H9 (cell line): ENCODE data around the gene KIAA0930. TPM values are rescaled to one million over a fixed set of nuclear protein-coding genes. Genes with fewer than 3 reads are reported as not detected.

ENCODE experiments used
- DNase-seq: peaks from one replicate; pipeline ENCODE4 v3.0.0-alpha.2; 2017
- H2AFZ ChIP-seq: one replicate; pipeline ENCODE4 v1.6.1; 2013; ENCODE audit warnings: mild to moderate bottlenecking, low read length, control low read depth, moderate library complexity
- H2AK5ac ChIP-seq: 2 replicates; pipeline ENCODE4 v1.6.1; 2013; ENCODE audit warnings: low read length, control low read depth, mixed read lengths; ENCODE audit not compliant: insufficient read length
- H2BK120ac ChIP-seq: one replicate; pipeline ENCODE4 v1.6.1; 2013; ENCODE audit warnings: low read depth, mild to moderate bottlenecking, low read length, control low read depth, inconsistent platforms; ENCODE audit not compliant: poor library complexity, severe bottlenecking
- H2BK12ac ChIP-seq: 2 replicates; pipeline ENCODE4 v1.6.1; 2013; ENCODE audit warnings: low read length, control low read depth, mixed read lengths, low read depth; ENCODE audit not compliant: insufficient read length
- H2BK15ac ChIP-seq: 2 replicates; pipeline ENCODE4 v1.6.1; 2013; ENCODE audit warnings: low read depth, low read length, control low read depth
- H2BK20ac ChIP-seq: one replicate; pipeline ENCODE4 v1.6.1; 2013; ENCODE audit warnings: low read depth, mild to moderate bottlenecking, low read length, control low read depth, inconsistent platforms; ENCODE audit not compliant: poor library complexity, severe bottlenecking
- H2BK5ac ChIP-seq: 2 replicates; pipeline ENCODE4 v1.6.1; 2013; ENCODE audit warnings: low read length, control low read depth, mixed read lengths; ENCODE audit not compliant: insufficient read length
- H3K14ac ChIP-seq: 2 replicates; pipeline ENCODE4 v1.6.1; 2013; ENCODE audit warnings: low read length, control low read depth; ENCODE audit not compliant: insufficient read depth
- H3K18ac ChIP-seq: 2 replicates; pipeline ENCODE4 v1.6.1; 2013; ENCODE audit warnings: low read depth, mild to moderate bottlenecking, mixed read lengths, low read length, control low read depth; ENCODE audit not compliant: insufficient read length
- H3K23ac ChIP-seq: 2 replicates; pipeline ENCODE4 v1.6.1; 2013; ENCODE audit warnings: low read length, control low read depth, mixed read lengths, low read depth; ENCODE audit not compliant: insufficient read length
- H3K23me2 ChIP-seq: 2 replicates; pipeline ENCODE4 v1.6.1; 2013; ENCODE audit warnings: low read depth, mild to moderate bottlenecking, mixed read lengths, low read length, control low read depth; ENCODE audit not compliant: insufficient read length, poor library complexity, severe bottlenecking
- H3K27ac ChIP-seq: 2 replicates; pipeline ENCODE4 v1.5.1; 2013; ENCODE audit warnings: low read length, control low read depth, mixed read lengths, low read depth; ENCODE audit not compliant: insufficient read length
- H3K27me3 ChIP-seq: 2 replicates; pipeline ENCODE4 v1.6.1; 2013; ENCODE audit warnings: low read length, control low read depth, inconsistent platforms; ENCODE audit not compliant: insufficient read depth
- H3K4ac ChIP-seq: 2 replicates; pipeline ENCODE4 v1.6.1; 2013; ENCODE audit warnings: low read depth, mild to moderate bottlenecking, control low read depth, inconsistent platforms, low read length, moderate library complexity
- H3K4me1 ChIP-seq: 2 replicates; pipeline ENCODE4 v1.6.1; 2013; ENCODE audit warnings: low read length, control low read depth, inconsistent platforms; ENCODE audit not compliant: insufficient read depth
- H3K4me2 ChIP-seq: 2 replicates; pipeline ENCODE4 v1.6.1; 2013; ENCODE audit warnings: low read length, control low read depth, mixed read lengths; ENCODE audit not compliant: insufficient read length, insufficient read depth
- H3K56ac ChIP-seq: 2 replicates; pipeline ENCODE4 v1.6.1; 2013; ENCODE audit warnings: low read depth, mild to moderate bottlenecking, mixed read lengths, low read length, control low read depth; ENCODE audit not compliant: insufficient read length
- H3K79me1 ChIP-seq: 2 replicates; pipeline ENCODE4 v1.6.1; 2013; ENCODE audit warnings: low read depth, mild to moderate bottlenecking, moderate library complexity, low read length, control low read depth, inconsistent platforms; ENCODE audit not compliant: insufficient read depth, poor library complexity, severe bottlenecking
- H3K79me2 ChIP-seq: 2 replicates; pipeline ENCODE4 v1.6.1; 2013; ENCODE audit warnings: low read length, control low read depth, inconsistent platforms; ENCODE audit not compliant: insufficient read depth
- H3K9ac ChIP-seq: 2 replicates; pipeline ENCODE4 v1.6.1; 2013; ENCODE audit warnings: low read length, control low read depth, mixed read lengths; ENCODE audit not compliant: insufficient read length; ENCODE audit errors: extremely low read depth
- H3K9me3 ChIP-seq: one replicate; pipeline ENCODE4 v1.6.1; 2013; ENCODE audit warnings: low read depth, low read length, inconsistent platforms; ENCODE audit not compliant: control insufficient read depth
- H3T11ph ChIP-seq: one replicate; pipeline ENCODE4 v1.6.1; 2013; ENCODE audit warnings: mild to moderate bottlenecking, low read length, control low read depth, inconsistent platforms
- H4K20me1 ChIP-seq: one replicate; pipeline ENCODE4 v1.6.1; 2013; ENCODE audit not compliant: control insufficient read depth, insufficient read length, insufficient read depth
- H4K5ac ChIP-seq: 2 replicates; pipeline ENCODE4 v1.6.1; 2013; ENCODE audit warnings: low read depth, mild to moderate bottlenecking, mixed read lengths, low read length, control low read depth; ENCODE audit not compliant: insufficient read length
- H4K8ac ChIP-seq: replicated peaks from 2 replicates; pipeline ENCODE4 v1.6.1; 2013; ENCODE audit warnings: low read length, control low read depth, mixed read lengths, low read depth; ENCODE audit not compliant: insufficient read length
- H4K91ac ChIP-seq: 2 replicates; pipeline ENCODE4 v1.6.1; 2013; ENCODE audit warnings: low read depth, mild to moderate bottlenecking, moderate library complexity, mixed read lengths, low read length, control low read depth; ENCODE audit not compliant: insufficient read length
- H3K27ac Mint-ChIP-seq, 3 experiments: 2 replicates in 2 of 3; 3 replicates in 1 of 3; pipeline ENCODE4 v1.8.0; 2020 to 2021; ENCODE audit warnings: mixed read lengths in 3 of 3, mild to moderate bottlenecking in 1 of 3, moderate library complexity in 1 of 3
- H3K27me3 Mint-ChIP-seq: 2 replicates; pipeline ENCODE4 v1.8.0; 2021; ENCODE audit warnings: low read depth, mild to moderate bottlenecking, moderate library complexity, mixed read lengths
- H3K36me3 Mint-ChIP-seq, 3 experiments: 2 replicates in 2 of 3; 3 replicates in 1 of 3; pipeline ENCODE4 v1.8.0; 2020 to 2021; ENCODE audit warnings: low read depth in 3 of 3, mixed read lengths in 3 of 3; ENCODE audit not compliant: insufficient read depth in 1 of 3
- H3K4me1 Mint-ChIP-seq, 2 experiments: 2 replicates each; pipeline ENCODE4 v1.8.0; 2020; ENCODE audit warnings: mixed read lengths in 2 of 2
- H3K4me3 Mint-ChIP-seq, 2 experiments: 2 replicates in 1 of 2; 3 replicates in 1 of 2; pipeline ENCODE4 v1.8.0; 2020 to 2021; ENCODE audit warnings: mild to moderate bottlenecking in 2 of 2, mixed read lengths in 2 of 2, moderate library complexity in 1 of 2
- H3K9me3 Mint-ChIP-seq, 2 experiments: 2 replicates in 1 of 2; 3 replicates in 1 of 2; pipeline ENCODE4 v1.8.0; 2020; ENCODE audit warnings: mild to moderate bottlenecking in 2 of 2, mixed read lengths in 2 of 2, moderate library complexity in 1 of 2
- WGBS: extraction: QIAGEN DNeasy Blood & Tissue Kit; methylation state at CpG from one replicate; pipeline ENCODE4 v1.1.7; 2013; ENCODE audit warnings: missing lambda C conversion rate, low lambda C conversion rate, mixed read lengths; ENCODE audit not compliant: insufficient read length; ENCODE audit errors: extremely low coverage; 5-methylcytosine and 5-hydroxymethylcytosine counted together
- total RNA-seq: library from RNA; stranded (reverse); gene quantifications from 2 replicates; pipeline ENCODE4 v1.2.1, GENCODE V29; 2021
- TF ChIP-seq, protein P1 (sequence below): fragments of 200-600 bp; sonication (generic); conservative IDR thresholded peaks from 3 replicates; pipeline ENCODE4 v1.8.0; 2021; ENCODE audit warnings: antibody characterized with exemption, mild to moderate bottlenecking

KIAA0930 gene
- total RNA-seq, 1 experiment from 2014 or later = 46.2 TPM

DNA sequence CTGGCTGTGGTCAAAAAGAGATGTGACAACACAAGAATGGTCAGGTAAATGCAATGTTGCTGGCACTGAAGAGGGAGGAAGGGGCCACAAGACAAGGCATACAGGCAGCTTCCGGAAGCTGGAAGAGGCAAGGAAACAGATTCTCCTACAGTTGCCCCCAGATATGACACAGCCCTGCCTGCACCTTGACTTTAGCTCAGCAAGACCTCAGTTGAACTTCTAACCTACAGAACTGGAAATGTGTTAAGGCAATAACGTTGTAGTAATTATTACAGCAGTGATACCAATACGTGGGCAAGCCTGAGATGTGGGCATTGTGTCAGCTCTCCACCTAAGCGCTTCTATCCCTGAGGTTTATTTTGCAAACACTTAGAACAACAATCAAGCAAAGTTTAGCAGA is 4.2 kb upstream of the KIAA0930 start:
- Histone ChIP-seq H3K9me3 (no peaks in the 10 kb centered on the region), H3K9ac (no peak overlapping the region), H3K18ac (no peak overlapping the region), H4K5ac (no peak overlapping the region), H4K91ac (no peak overlapping the region), H2BK120ac (no peak overlapping the region), H3K56ac (no peak overlapping the region), H3K23me2 (peaks cover 8% of the 10 kb centered on the region), H4K20me1 (no peaks in the 10 kb centered on the region), H3T11ph (no peak overlapping the region), H3K4me2 (no peak overlapping the region), H2AFZ (no peak overlapping the region), H3K79me2 (no peaks in the 10 kb centered on the region), H3K27me3 (no peaks in the 10 kb centered on the region), H4K8ac (no peak overlapping the region), H2BK5ac (no peak overlapping the region), H3K27ac (no peak overlapping the region), H3K4me1 (no peaks in the 10 kb centered on the region), H3K4ac (no peak overlapping the region), H3K23ac (no peak overlapping the region), H3K14ac (no peak overlapping the region), H2AK5ac (no peak overlapping the region), H3K79me1 (no peaks in the 10 kb centered on the region), H2BK15ac (no peak overlapping the region), H2BK12ac (no peak overlapping the region), H2BK20ac (no peak overlapping the region)
- Mint-ChIP-seq H3K36me3 (peaks cover 0 to 2% (median 0%) of the 10 kb centered on the region in 3 experiments; a peak in 1 of 7 replicates), H3K4me1 (peaks cover 8 to 16% of the 10 kb centered on the region in 2 experiments), H3K27me3 (peaks cover 16% of the 10 kb centered on the region), H3K9me3 (no peaks in the 10 kb centered on the region), H3K4me3 (no peak overlapping the region; a peak in 1 of 5 replicates), H3K27ac (no peak overlapping the region)
- no CpG with 5 or more reads among the region's 4 CpGs for WGBS
- DNase-seq = no peak
- TF ChIP-seq, protein P1, sequence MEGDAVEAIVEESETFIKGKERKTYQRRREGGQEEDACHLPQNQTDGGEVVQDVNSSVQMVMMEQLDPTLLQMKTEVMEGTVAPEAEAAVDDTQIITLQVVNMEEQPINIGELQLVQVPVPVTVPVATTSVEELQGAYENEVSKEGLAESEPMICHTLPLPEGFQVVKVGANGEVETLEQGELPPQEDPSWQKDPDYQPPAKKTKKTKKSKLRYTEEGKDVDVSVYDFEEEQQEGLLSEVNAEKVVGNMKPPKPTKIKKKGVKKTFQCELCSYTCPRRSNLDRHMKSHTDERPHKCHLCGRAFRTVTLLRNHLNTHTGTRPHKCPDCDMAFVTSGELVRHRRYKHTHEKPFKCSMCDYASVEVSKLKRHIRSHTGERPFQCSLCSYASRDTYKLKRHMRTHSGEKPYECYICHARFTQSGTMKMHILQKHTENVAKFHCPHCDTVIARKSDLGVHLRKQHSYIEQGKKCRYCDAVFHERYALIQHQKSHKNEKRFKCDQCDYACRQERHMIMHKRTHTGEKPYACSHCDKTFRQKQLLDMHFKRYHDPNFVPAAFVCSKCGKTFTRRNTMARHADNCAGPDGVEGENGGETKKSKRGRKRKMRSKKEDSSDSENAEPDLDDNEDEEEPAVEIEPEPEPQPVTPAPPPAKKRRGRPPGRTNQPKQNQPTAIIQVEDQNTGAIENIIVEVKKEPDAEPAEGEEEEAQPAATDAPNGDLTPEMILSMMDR = no peak
